ENCODE results near the gene FMC1.
A peak's percentile ranks its signal among the peaks of the same experiment; 100 is the strongest.
"Not testable (repeated sequence)": the region's sequence is repeated elsewhere in the genome, so short reads cannot be mapped to it uniquely, and the experiment has no call there.

The FMC1 gene, protein sequence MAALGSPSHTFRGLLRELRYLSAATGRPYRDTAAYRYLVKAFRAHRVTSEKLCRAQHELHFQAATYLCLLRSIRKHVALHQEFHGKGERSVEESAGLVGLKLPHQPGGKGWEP

DNA sequence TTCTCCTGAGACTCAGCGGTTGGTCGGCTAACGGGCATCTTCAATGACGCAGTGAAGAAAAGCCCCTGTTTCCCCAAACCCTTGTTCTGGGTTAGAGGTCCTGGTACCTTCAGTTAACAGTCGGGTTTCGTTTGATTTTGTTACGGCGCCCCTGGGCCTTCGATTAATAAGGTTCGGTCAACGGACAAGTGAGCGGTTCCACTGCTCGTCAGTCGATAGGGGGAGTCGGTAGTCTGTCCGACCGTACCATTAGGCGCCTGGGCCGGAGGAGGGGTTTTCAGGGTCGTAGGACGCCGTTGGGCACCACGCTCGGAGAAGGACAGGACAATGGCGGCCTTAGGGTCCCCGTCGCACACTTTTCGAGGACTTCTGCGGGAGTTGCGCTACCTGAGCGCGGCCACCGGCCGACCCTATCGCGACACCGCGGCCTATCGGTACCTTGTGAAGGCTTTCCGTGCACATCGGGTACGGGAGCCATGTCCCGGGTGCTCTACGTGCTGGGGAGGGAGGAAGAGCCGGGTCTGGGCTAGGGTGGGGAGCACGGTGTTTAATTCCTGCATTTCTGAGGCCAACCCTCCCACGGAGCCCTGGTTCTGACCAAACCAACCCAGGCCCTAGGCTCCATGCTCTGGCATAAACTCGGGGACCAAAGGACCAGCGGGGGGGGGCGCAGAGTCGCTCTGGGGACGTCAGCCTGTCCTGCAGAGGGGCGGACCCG lies at the start of gene FMC1:
TSS of gene FMC1 (plus strand) at position 280 of the 718 bp plus-strand sequence. CDS start at position 328, 48 bp downstream.
- peak; percentile 95 for DNase-seq
- in situ Hi-C loops (cut with HindIII; ENCODE audit: low pct_ligation_motif_present, low pct_unique_long_range_greater_than_20kb, low sequenced_read_pairs): no loop called here

DNA sequence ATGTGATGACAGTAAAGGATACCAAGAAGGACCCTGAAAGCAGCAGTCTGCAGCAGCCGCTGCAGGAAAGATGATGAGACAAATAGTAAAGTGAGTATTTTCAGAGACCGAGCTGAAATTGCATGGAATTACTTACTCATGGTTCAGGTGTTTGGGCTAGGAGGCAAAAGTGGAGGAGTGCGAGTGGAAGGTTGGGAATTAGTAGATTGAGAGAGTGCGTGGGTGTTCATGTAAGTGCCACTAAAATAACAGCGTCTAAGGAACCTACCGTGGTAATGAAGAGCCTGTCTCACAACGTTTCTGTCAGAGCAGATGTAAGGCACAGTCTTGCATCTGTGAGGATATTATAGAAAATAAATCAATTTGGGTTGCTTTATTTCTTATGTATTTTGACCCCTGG lies 48.3 kb upstream of the FMC1 start:
- DNase-seq: no peak

DNA sequence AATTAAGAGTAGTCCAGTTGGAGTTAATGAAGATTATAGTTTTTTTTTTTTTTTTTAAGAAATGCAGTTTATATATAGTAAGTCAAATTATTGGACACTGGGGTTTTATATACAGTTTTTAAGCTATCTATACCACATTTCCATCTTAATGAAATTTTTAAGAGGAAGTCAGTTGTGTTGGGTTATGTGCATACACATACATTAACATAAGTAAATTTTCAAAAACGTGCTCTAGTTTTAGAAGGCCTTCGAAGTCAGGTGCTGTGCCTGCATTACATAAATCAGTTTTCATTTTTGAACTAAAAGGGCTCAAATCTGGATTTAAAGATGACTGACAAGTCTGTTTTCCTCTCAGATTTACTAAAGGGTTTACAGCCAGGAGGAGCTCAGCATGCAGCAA lies 47.6 kb upstream of the FMC1 start:
- no peak for DNase-seq
- in situ Hi-C loops (cut with HindIII; ENCODE audit: low pct_ligation_motif_present, low pct_unique_long_range_greater_than_20kb, low sequenced_read_pairs): no loop called here

More for the DNA sequence above, 48.3 kb upstream of the FMC1 start:
- in situ Hi-C loops (cut with HindIII; ENCODE audit: low pct_ligation_motif_present, low pct_unique_long_range_greater_than_20kb, low sequenced_read_pairs): no loop called here

DNA sequence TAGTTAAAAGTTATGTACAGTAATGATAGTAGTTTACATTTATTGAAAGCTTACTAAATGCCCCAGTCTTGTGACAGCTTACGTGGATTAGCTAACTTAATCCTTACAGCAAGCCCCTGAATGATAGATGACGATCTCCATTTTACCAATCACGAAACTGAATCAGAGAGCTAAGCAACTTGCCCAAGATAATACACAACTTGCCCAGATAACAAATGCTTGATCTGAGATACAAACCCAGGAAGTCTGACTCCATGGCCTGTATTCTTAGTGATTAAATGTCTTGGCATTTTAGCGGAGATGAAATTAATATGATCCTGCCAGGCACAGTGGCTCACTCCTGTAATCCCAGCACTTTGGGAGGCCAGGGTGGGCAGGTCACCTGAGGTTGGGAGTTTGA lies 46.9 kb upstream of the FMC1 start:
- no peak for DNase-seq

DNA sequence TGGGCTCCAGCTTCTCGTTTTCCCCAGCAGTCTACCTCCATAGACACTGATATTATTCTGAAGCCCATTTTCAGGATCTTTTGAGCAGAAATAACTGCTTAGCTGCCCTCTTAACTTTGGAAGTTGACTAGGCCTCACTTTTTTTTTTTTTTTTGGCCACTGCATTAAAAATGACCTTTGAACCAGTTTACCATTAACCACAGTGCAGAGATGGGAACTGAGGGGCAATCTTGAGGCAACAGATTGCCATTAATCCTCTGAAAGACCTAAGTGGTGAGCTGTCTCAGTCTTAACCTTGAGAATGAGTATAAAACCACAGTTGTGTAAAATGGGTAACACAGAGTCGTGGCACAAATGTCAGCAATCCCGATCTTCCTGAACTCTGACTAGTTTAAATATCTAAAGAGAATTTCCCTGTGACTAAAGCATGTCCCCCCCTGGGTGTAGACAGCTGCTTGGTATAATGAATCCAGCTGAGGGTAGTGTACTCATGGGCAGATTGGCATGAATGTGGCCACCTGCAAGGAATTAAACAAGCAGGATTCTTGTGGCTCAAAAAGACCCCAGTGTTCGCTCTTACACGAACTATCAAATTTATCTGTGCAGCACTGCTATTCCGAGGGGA lies 46.1 kb upstream of the FMC1 start:
- DNase-seq: peak; percentile 10
- in situ Hi-C loops (cut with HindIII; ENCODE audit: low pct_ligation_motif_present, low pct_unique_long_range_greater_than_20kb, low sequenced_read_pairs): no loop called here

More for the DNA sequence above, 46.9 kb upstream of the FMC1 start:
- in situ Hi-C loops (cut with HindIII; ENCODE audit: low pct_ligation_motif_present, low pct_unique_long_range_greater_than_20kb, low sequenced_read_pairs): no loop called here

DNA sequence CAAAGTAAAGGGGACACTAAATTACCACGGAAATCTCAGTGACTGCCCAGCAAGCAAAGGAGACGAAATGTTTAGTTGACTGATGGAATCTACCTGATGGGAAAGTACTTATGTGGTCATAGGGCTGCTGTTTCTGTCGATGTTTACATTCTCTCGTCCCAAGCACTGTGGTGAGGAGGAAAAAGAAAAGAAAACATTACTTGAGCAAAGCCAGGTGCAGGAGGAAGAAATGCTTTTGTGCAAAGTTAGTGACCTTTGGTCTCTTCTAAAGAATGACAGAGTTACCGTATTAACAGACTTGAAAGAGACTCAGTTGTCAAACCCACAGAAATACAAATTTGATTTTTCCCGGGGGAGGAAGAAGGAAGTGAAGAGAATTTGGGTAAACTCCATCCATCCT lies 43.3 kb upstream of the FMC1 start:
- in situ Hi-C loops (cut with HindIII; ENCODE audit: low pct_ligation_motif_present, low pct_unique_long_range_greater_than_20kb, low sequenced_read_pairs): no loop called here
- no peak for DNase-seq

DNA sequence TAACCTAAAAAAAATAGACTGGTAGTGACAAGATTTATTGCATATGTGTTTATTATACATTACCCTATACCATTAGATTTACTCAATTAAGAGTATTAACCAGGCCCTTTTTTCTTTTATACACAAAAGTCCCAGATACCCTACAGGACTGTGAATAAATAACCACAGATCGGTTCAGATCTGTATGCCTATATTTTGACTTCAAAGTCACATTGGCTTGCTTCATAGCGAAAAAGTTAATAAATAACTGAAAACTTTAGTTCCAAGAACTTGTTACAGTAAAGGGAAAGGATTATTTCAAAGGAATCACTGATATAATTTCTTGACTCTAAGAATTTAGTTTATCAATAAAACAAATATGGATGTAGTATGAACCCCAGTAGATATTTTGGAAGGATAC lies 41.8 kb upstream of the FMC1 start:
- DNase-seq: peak; percentile 30
- in situ Hi-C loops (cut with HindIII; ENCODE audit: low pct_ligation_motif_present, low pct_unique_long_range_greater_than_20kb, low sequenced_read_pairs): no loop called here

DNA sequence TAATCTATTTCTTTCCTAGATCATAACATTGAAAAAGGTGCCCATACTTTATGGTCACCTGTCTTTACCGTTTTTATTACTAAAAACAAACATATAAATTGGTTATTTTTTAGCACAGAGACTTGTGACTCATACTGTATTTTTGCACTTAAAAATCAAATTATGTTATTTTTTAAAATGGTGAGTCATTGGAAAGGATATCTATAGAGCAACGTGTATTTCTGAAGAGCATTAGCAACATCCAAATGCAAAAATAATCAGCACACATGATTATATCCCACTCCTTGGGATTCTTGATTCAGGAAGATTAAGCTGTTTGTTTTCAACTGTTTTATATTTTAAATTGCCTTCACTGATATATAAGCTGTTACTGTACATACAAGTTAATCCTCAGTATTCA lies 40.7 kb upstream of the FMC1 start:
- in situ Hi-C loops (cut with HindIII; ENCODE audit: low pct_ligation_motif_present, low pct_unique_long_range_greater_than_20kb, low sequenced_read_pairs): no loop called here
- DNase-seq: no peak

DNA sequence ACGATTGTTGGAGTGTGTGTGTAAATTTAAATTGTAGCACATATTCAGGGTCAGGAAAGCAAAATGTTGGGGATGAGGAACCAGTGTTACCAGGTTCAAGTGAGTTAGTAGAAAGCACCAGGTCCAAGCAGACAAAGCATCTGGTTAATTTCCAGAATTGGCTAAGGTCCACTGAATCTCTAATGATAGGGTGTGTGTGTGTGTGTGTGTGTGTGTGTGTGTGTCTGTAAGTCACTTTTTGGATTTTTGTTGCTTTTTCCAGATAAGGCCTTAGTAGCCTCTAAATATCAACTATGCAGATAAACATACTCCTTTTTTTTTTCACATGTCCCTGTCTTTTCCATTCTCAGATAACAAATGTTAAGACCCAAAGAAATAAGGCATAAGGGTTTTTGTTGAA lies 36.6 kb upstream of the FMC1 start:
- in situ Hi-C loops (cut with HindIII; ENCODE audit: low pct_ligation_motif_present, low pct_unique_long_range_greater_than_20kb, low sequenced_read_pairs): no loop called here
- no peak for DNase-seq

DNA sequence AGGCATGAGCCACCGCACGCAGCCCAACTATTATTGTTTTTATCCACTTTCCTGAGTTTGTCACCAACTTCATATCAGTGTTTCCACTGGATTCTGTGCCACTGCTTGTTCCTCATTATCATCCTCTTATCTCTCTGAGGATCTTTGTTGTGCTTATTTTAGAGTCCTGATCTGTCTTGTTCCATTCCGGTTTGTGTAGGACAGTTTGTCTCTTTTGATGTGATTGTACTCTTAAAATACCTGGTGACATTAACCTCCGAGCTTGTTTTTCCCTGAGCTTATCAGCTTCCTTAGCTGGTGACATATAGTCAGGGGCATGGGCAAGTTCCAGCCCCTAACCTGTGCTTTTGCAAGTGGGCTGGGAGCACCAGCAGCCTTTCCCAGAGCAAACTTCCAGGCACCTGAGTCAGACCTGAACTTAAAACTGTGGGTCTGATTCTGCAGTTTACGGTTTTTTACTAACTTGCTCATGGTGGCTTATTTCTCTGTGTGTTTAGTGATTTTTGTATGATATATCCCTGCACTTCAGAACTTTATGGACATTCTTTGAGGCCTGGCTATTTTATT lies 23.1 kb upstream of the FMC1 start:
- in situ Hi-C loops (cut with HindIII; ENCODE audit: low pct_ligation_motif_present, low pct_unique_long_range_greater_than_20kb, low sequenced_read_pairs): no loop called here
- no peak for DNase-seq

DNA sequence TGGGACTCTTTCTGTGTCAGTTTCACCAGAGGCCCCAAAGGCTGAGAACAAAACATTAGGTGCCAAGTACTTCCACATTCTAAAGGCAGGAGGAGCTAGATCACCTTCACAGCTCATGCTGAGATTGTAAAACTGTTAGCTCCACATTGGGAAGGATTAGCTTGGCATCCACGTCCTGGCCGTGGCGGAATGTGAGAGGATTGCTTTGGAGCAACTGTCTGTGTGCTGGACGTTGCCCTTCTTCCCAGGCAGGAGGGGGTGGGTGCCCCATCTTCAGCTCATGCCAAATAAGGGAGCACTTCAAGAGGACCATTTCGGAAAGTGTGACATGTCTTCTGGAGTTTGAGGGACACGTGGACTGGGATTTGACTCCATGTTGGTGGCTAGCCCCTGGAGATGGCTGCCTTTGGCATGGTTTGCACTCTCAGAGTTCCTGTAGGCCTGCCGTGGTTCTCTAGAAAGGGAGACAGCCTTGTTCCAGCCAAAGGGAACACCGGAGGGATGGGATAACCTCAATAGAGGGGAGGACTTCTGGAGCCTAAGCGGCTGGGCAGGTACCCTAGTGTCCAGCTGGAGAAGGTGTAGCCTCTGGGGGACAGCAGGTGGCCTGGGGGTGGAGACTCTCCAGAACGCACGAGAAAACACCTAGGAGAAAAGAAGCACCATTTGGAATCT lies 19.9 kb upstream of the FMC1 start:
- DNase-seq: peak; percentile 57

DNA sequence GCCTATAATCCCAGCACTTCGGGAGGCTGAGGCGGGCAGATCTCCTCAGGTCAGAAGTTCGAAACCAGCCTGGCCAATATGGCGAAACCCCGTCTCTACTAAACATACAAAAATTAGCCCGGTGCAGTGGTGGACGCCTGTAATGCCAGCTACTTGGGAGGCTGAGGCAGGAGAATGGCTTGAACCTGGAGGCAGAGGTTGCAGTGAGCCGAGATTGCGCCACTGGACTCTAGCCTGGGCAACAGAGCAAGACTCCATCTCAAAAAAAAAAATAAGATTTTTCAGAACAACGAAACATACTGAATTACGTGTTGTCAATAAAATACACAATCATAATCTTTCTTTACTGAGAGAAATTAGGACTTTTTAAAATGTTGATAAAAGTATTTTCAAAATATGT lies 16.4 kb upstream of the FMC1 start:
- DNase-seq; in situ Hi-C loops (cut with HindIII; ENCODE audit: low pct_ligation_motif_present, low pct_unique_long_range_greater_than_20kb, low sequenced_read_pairs): not testable (repeated sequence)

More for the DNA sequence above, 19.9 kb upstream of the FMC1 start:
- in situ Hi-C loops (cut with HindIII; ENCODE audit: low pct_ligation_motif_present, low pct_unique_long_range_greater_than_20kb, low sequenced_read_pairs): no loop called here

DNA sequence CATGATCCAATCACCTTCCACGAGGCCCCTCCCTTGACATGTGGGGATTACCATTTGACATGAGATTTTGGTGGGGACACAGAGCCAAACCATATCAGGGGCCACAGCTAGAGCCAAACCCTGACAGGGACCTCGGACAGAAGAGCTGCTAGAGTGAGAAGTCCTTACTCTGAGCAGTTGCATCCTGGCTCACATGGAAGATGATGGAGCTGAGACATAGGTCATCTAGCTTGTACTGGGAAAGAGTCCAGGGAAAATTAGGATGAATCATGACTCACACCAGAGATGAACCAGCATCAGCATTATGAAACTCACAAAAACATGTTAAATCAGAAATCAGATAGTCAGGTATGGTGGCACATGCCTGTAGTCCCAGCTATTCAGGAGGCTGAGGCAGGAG lies 12.8 kb upstream of the FMC1 start:
- in situ Hi-C loops (cut with HindIII; ENCODE audit: low pct_ligation_motif_present, low pct_unique_long_range_greater_than_20kb, low sequenced_read_pairs): no loop called here
- DNase-seq: no peak

DNA sequence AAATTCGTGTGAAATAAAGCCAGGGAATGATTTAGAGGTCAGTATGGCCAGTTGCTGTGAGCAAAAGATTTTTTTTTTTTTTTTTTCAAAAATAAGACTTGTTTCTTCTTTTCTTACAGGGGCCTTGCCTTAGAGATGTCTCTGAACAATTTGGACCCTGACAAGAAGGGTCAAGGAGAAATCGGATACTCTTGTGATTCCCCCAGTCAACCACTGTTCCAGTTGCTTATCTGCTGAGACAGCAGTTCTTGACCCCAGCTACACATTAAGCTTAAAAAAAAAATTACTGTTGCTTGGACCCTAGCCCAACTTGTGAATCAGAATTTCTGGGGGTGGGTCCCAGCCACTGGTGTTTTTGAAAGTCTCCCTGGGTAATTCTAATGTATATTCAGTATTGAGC lies 12.0 kb upstream of the FMC1 start:
- DNase-seq: no peak
- in situ Hi-C loops (cut with HindIII; ENCODE audit: low pct_ligation_motif_present, low pct_unique_long_range_greater_than_20kb, low sequenced_read_pairs): no loop called here

DNA sequence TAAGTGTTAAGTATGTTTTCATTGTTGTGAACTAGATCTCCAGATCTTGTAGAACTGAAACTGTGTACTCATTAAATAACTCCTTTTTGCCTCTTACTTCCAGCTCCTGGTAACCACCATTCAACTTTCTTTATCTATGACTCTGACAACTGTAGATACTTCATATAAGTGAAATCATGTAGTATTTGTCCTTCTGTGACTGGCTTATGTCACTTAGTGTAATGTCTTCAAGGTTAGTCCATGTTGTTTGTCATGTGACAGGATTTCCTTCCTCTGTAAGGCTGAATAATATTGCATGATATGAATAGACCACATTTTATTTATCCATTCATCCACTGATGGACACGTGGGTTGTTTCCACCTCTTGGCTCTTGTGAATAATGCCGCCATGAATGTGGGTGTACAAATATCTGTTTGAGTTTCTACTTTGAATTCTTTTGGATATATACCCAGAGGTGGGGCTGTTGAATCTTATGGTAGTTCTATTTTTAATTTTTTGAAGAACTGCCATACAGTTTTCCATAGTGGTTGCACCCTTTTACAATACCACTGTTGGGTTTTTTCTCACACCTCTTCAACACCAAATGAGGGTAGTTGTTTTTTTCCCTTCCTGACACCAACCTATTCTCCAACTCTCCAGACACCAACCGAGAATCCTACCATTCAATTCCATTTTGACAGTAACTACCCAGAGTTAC lies 10.7 kb upstream of the FMC1 start:
- in situ Hi-C loops (cut with HindIII; ENCODE audit: low pct_ligation_motif_present, low pct_unique_long_range_greater_than_20kb, low sequenced_read_pairs): no loop called here
- DNase-seq: no peak

DNA sequence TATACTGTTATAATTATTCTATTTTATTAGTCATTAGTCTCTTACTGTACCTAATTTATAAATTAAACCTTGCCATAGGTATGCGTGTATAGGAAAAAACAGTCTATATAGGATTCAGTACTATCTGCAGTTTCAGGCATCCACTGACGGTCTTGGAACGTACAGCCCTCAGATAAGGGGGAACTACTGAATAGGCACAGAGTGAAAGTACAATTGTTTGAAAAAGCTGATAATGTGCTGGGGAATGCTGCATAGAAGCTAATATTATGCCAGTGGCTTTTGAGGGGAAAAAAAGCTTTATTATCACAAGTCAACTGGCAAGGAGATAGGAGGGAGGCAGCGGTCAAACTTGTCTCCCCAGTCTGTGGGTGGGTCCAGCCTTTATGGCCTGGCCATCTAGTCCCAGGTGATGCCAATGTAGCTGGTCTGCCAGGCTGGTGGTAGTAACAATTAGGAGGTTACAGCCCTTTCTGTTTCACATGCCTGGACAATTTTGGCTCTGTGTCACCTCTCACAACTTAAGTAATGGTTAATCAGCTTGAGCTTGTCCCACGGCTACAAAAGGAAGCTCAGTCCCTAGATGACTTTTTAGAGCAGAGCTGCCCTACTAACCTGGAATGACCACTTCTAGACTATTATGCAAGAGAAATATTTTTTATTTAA lies 8.3 kb upstream of the FMC1 start:
- no peak for DNase-seq
- in situ Hi-C loops (cut with HindIII; ENCODE audit: low pct_ligation_motif_present, low pct_unique_long_range_greater_than_20kb, low sequenced_read_pairs): no loop called here

DNA sequence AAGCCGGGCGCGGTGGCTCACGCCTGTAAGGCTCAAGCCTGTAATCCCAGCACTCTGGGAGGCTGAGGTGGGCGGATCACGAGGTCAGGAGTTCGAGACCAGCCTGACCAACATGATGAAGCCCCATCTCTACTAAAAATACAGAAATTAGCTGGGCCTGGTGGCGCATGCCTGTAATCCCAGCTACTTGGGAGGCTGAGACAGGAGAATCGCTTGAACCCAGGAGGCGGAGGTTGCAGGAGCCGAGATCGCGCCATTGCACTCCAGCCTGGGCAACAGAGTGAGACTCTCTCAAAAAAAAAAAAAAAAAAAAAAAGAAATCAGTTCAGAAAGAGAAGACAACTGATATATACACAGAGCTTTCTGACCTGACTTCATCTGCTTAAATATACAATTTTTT lies 7.7 kb upstream of the FMC1 start:
- DNase-seq; in situ Hi-C loops (cut with HindIII; ENCODE audit: low pct_ligation_motif_present, low pct_unique_long_range_greater_than_20kb, low sequenced_read_pairs): not testable (repeated sequence)
